OCI-LY7 (cell line): ENCODE measurements around the gene GPS1.

Experiments used
- EZH2phosphoT487 ChIP-seq: fragments of 200-600 bp; sonication (generic); IDR thresholded peaks from 2 replicates; pipeline ENCODE4 v1.6.1; 2018; ENCODE audit warnings: low read depth, borderline replicate concordance, mild to moderate bottlenecking, mixed run types, antibody characterized with exemption, low read length, moderate library complexity, mixed read lengths
- TF ChIP-seq, protein P1 (sequence below): fragments of 200-600 bp; sonication (generic); conservative IDR thresholded peaks from 2 replicates; pipeline ENCODE4 v1.5.1; 2014; ENCODE audit warnings: mild to moderate bottlenecking, antibody characterized with exemption, low read length, moderate library complexity, mixed read lengths

DNA sequence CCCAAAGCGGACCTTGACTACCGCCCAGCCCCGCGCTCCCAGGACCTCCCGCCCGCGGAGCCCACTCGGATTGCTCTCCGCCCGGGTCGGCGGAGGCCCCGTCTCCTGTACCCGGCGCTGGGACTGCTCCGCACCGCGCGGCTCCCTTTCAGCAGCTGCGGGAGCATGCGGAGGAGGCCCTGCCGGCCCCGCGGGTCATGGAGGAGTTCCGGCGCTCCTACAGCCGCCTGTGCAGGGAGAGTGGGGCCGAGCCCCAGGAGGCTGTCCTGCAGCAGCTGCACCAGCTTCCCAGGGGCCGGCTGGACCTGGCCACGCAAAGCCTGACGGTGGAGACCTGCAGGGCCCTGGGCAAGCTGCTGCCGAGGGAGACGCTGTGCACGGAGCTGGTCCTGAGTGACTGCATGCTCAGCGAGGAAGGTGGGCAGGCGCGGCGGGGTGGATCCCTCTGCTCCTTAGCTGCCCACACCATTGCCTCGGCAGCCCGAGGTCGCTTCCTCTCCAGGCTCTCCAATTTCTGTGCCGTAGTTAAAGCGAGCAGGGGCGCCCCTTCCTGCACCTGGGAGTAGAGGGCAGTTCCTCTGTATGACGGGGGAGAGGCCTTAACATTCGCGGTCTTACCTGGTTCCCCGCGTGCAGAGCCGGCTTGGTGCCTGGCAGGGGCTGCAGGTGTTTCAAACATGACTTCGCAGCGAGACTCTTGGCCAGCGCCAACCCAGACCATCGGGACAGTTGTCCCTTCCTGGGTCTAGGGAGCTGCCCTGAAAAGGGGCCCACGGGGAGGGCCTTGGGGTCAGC, 28.1 kb upstream of the GPS1 start:
- TF ChIP-seq, protein P1, sequence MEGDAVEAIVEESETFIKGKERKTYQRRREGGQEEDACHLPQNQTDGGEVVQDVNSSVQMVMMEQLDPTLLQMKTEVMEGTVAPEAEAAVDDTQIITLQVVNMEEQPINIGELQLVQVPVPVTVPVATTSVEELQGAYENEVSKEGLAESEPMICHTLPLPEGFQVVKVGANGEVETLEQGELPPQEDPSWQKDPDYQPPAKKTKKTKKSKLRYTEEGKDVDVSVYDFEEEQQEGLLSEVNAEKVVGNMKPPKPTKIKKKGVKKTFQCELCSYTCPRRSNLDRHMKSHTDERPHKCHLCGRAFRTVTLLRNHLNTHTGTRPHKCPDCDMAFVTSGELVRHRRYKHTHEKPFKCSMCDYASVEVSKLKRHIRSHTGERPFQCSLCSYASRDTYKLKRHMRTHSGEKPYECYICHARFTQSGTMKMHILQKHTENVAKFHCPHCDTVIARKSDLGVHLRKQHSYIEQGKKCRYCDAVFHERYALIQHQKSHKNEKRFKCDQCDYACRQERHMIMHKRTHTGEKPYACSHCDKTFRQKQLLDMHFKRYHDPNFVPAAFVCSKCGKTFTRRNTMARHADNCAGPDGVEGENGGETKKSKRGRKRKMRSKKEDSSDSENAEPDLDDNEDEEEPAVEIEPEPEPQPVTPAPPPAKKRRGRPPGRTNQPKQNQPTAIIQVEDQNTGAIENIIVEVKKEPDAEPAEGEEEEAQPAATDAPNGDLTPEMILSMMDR, result no peak
- TF ChIP-seq EZH2phosphoT487, result no peak
